Suprapubic skin (tissue), 4 donors: ENCODE results near the gene PAIP2. TPM values are rescaled to one million over a fixed set of nuclear protein-coding genes. Genes with fewer than 3 reads are reported as not detected.

ENCODE experiments used
- DNase-seq, 2 donors: peaks; one replicate each; pipeline ENCODE4 v3.0.0-alpha.2; 2019; ENCODE audit warnings: low spot score in 2 of 2
- H3K27ac ChIP-seq: fragments of 200-600 bp; sonication (generic); one replicate; pipeline ENCODE4 v1.5.1; 2019
- H3K27me3 ChIP-seq: fragments of 200-600 bp; sonication (generic); one replicate; pipeline ENCODE4 v1.5.1; 2019
- H3K36me3 ChIP-seq: fragments of 200-600 bp; sonication (generic); one replicate; pipeline ENCODE4 v1.5.1; 2019
- H3K4me1 ChIP-seq: fragments of 200-600 bp; sonication (generic); one replicate; pipeline ENCODE4 v1.5.1; 2019
- H3K4me3 ChIP-seq: fragments of 200-600 bp; sonication (generic); one replicate; pipeline ENCODE4 v1.5.1; 2019; ENCODE audit warnings: mild to moderate bottlenecking
- H3K9me3 ChIP-seq: fragments of 200-600 bp; sonication (generic); one replicate; pipeline ENCODE4 v1.5.1; 2019
- CTCF ChIP-seq, 2 donors: fragments of 200-600 bp in 1 of 2; fragments of 450-650 bp in 1 of 2; sonication (generic) in 1 of 2; IDR thresholded peaks; one replicate each; pipeline ENCODE4 v1.5.1; 2016 to 2019; ENCODE audit warnings: antibody characterized with exemption in 2 of 2, mild to moderate bottlenecking in 1 of 2, moderate library complexity in 1 of 2
- EP300 ChIP-seq: sonication (generic); formaldehyde crosslinking; IDR thresholded peaks from one replicate; pipeline ENCODE4 v1.6.1; 2017; ENCODE audit warnings: antibody characterized with exemption
- POLR2A ChIP-seq, 2 donors: fragments of 450-650 bp; IDR thresholded peaks; one replicate each; pipeline ENCODE4 v1.6.1; 2017; ENCODE audit warnings: antibody characterized with exemption in 2 of 2, mild to moderate bottlenecking in 2 of 2, moderate library complexity in 2 of 2
- POLR2AphosphoS5 ChIP-seq, 3 donors: sonication (generic); formaldehyde crosslinking; IDR thresholded peaks; one replicate each; pipeline ENCODE4 v1.6.1; 2017; ENCODE audit warnings: antibody characterized with exemption in 3 of 3
- WGBS: methylation state at CpG from one replicate; pipeline ENCODE4 v1.1.5; 2018; 5-methylcytosine and 5-hydroxymethylcytosine counted together
- total RNA-seq, 4 donors: library from RNA; depleted of rRNA; stranded (reverse); fragments of >200 nt; gene quantifications; one replicate each; pipeline ENCODE4 v1.1.0, GENCODE V29; 2016

PAIP2 gene
- total RNA-seq, 4 donors from 2014 or later: 50.3 to 71.0 (median 53.5) TPM

- TF ChIP-seq EP300 (no peak), POLR2A (IDR thresholded peaks at IDR 0.05) (no peak), CTCF (IDR thresholded peaks at IDR 0.05) (no peak), POLR2AphosphoS5 (IDR thresholded peaks at IDR 0.05) (no peak)
- no peak for DNase-seq
- Histone ChIP-seq H3K4me1 (peaks cover 93% of the 10 kb centered on the region), H3K36me3 (no peaks in the 10 kb centered on the region), H3K27me3 (no peaks in the 10 kb centered on the region), H3K4me3 (no peak overlapping the region), H3K27ac (no peak overlapping the region), H3K9me3 (no peaks in the 10 kb centered on the region)
- WGBS: 42% methylated on average over 4 of the region's 4 CpGs
Measured at GRCh38 chr5:139299486-139299885, 42.2 kb upstream of the PAIP2 start.

- H3K27me3 ChIP-seq: no peaks in the 10 kb centered on the region
- no peak overlapping the region for H3K4me3 ChIP-seq
- WGBS: 62% methylated on average over 7 of the region's 7 CpGs
- H3K27ac ChIP-seq: no peak overlapping the region
- TF ChIP-seq POLR2A (IDR thresholded peaks at IDR 0.05) (no peak), POLR2AphosphoS5 (IDR thresholded peaks at IDR 0.05) (no peak), EP300 (no peak), CTCF (IDR thresholded peaks at IDR 0.05) (no peak)
- DNase-seq: no peak
- H3K36me3 ChIP-seq: no peaks in the 10 kb centered on the region
- no peaks in the 10 kb centered on the region for H3K9me3 ChIP-seq
- H3K4me1 ChIP-seq: peaks cover 96% of the 10 kb centered on the region
Measured at GRCh38 chr5:139301808-139302499, 39.7 kb upstream of the PAIP2 start.

- Histone ChIP-seq H3K36me3 (no peaks in the 10 kb centered on the region), H3K9me3 (no peaks in the 10 kb centered on the region), H3K27ac (no peak overlapping the region), H3K27me3 (no peaks in the 10 kb centered on the region), H3K4me1 (peaks cover 94% of the 10 kb centered on the region), H3K4me3 (no peak overlapping the region)
- no peak for DNase-seq
- TF ChIP-seq POLR2A (IDR thresholded peaks at IDR 0.05) (no peak), EP300 (no peak), CTCF (IDR thresholded peaks at IDR 0.05) (no peak), POLR2AphosphoS5 (IDR thresholded peaks at IDR 0.05) (no peak)
- 61% methylated on average over 3 of the region's 3 CpGs for WGBS
Measured at GRCh38 chr5:139304391-139305324, 37.0 kb upstream of the PAIP2 start.

- DNase-seq: no peak
- Histone ChIP-seq H3K4me3 (no peak overlapping the region), H3K36me3 (no peaks in the 10 kb centered on the region), H3K4me1 (peaks cover 92% of the 10 kb centered on the region), H3K27me3 (no peaks in the 10 kb centered on the region), H3K27ac (no peak overlapping the region), H3K9me3 (no peaks in the 10 kb centered on the region)
- 38% methylated on average over 1 of the region's 1 CpG for WGBS
- no peak for TF ChIP-seq POLR2AphosphoS5 (IDR thresholded peaks at IDR 0.05)
- TF ChIP-seq EP300: no peak
- TF ChIP-seq CTCF (IDR thresholded peaks at IDR 0.05): no peak
- TF ChIP-seq POLR2A (IDR thresholded peaks at IDR 0.05): no peak
Measured at GRCh38 chr5:139306197-139306596, 35.5 kb upstream of the PAIP2 start.
